GM21619 (cell line): ENCODE results near the gene TECPR1.

Experiments
- ATAC-seq: cut with Tn5 transposase; IDR thresholded peaks from one replicate; pipeline ENCODE4 v1.9.1; 2021; ENCODE audit not compliant: unreplicated experiment

Gene TECPR1

GRCh38 chr7:98170966-98171365, 81.1 kb downstream of the TECPR1 start:
- ATAC-seq = no peak

- no peak for ATAC-seq
These were observed 83.0 kb downstream of the TECPR1 start for GRCh38 chr7:98168904-98169621.

- peak; percentile 85 for ATAC-seq
These were observed 83.7 kb downstream of the TECPR1 start for GRCh38 chr7:98168181-98168903.

- ATAC-seq = no peak
These were observed 84.4 kb downstream of the TECPR1 start for GRCh38 chr7:98167653-98168052.

- ATAC-seq = no peak
These were observed 85.4 kb downstream of the TECPR1 start for GRCh38 chr7:98166668-98166970.

- no peak for ATAC-seq
These were observed 86.0 kb downstream of the TECPR1 start for GRCh38 chr7:98165827-98166667.
